Measurements from ENCODE around the gene ACTR5.
"Not testable (repeated sequence)": the region's sequence is repeated elsewhere in the genome, so short reads cannot be mapped to it uniquely, and the experiment has no call there.

Gene ACTR5

GRCh38 chr20:38805502-38805957 is 57.3 kb downstream of the ACTR5 start, which contains the start of gene PPP1R16B:
Gene PPP1R16B, plus strand, starts transcription at chr20:38805697. Its CDS starts 30,229 bp downstream, at chr20:38835926.
- DNase-seq (ENCODE audit: low read depth) = peak; percentile 70

GRCh38 chr20:38805958-38806854 is 57.9 kb downstream of the ACTR5 start:
- peak; percentile 31 for DNase-seq (ENCODE audit: low read depth)

- peak; percentile 13 for DNase-seq (ENCODE audit: low read depth)
Measured at GRCh38 chr20:38806855-38807655, 58.8 kb downstream of the ACTR5 start.

DNA sequence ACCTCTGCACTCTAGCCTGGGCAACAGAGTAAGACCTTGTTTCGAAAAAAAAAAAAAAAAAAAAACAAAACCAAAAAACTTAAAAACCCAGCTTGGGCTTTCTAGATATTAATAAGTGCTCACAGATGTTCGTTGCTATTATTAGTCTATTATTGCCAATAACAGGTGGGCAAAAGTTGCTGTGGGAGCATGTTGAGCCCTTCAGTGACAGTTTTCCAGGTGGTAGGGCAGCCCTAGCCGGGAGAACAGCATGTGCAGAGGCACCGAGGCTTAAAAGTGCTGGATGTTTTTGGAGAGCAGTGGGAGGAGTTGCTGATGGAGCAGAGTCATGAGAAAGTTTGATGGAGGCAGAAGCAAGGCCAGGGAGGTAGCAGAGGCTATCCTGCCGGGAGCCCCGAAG is 61.7 kb downstream of the ACTR5 start:
- DNase-seq (ENCODE audit: low read depth) = no peak

DNA sequence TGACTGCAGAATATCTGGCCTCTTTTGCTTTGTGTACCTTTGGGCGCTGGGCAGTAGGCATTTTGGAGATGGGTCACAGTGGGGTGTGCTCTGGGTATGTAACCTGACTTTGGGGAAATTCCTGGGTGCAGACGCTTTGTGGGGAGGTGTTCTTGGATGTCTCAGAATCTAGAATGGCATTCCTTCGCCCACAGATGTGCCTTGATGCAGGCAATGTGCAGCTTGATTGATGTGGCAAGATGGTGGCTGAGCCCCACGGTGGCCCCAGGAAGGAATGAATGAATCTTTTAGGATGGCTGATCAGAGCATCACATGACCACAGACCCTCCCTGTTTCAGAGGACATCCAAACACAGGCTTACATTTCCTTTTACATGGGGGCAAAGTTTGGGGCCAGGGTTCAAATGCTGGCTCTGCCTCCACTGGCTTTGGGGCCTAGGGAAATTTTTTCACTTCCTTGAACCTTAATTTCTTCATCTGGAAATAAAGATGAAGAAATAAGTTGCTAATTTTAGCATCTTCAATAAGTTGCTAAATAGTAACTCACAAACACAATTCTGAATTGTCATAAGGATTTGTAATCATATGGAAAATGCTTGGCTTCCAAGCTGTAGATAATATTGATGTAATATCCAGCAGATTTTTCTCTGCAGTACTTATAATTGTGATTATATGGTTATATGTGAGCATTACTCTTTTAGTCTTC is 62.8 kb downstream of the ACTR5 start:
- no peak for DNase-seq (ENCODE audit: low read depth)

DNA sequence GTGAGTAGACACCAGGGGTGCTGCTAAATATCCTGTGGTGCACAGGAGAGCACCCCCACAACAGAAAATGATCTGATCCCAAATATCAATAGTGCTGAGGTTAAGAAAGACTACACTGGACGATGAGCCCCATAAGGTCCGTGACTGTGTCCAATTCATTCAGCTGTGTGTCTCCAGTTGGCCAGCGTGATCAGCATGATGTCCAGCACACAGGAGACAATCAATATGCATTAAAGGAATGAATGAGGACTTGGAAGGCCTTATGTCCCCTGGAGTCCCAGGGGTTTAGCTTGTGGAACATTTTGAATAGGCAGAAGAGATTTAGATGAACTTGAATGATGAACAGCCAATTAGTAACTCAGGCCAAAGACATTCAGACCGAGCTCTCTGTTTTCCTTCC is 63.5 kb downstream of the ACTR5 start:
- no peak for DNase-seq (ENCODE audit: low read depth)

DNA sequence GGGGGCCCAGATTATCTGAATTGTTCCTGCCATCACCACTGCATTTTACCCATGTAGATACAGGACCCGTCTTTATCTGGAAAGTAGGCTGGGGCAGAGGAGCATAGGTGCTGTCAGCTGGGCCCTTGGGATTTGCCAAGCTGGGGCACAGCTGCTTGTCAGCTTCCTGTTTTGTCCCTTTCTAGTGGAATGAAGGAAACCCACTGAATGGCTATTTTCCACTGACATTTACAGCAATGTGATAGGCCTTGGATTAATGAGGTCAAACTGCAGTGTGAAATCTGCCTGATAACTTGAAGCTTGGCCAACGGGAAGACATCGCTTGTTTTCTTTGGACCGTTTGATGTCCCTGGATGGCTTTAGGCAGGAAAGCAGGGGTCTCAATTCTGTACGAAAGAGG is 63.9 kb downstream of the ACTR5 start:
- DNase-seq (ENCODE audit: low read depth) = no peak

- DNase-seq (ENCODE audit: low read depth) = no peak
Measured at GRCh38 chr20:38812709-38813573, 64.7 kb downstream of the ACTR5 start.

DNA sequence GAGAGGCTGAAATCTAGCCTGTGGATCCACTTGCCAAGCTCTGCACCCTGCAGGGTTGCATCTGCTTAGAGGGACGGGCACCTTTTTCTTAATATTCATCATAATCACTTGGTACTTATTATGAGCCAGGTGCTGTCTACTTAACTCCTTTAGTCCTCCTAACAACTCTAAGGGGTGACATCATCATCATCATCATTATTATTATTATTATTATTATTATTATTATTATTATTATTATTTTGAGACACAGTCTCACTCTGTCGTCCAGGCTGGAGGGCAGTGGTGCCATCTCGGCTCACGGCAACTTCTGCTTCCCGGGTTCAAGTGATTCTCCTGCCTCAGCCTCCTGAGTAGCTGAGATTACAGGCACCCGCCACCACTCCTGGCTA is 65.3 kb downstream of the ACTR5 start:
- not testable (repeated sequence) for DNase-seq (ENCODE audit: low read depth)

DNA sequence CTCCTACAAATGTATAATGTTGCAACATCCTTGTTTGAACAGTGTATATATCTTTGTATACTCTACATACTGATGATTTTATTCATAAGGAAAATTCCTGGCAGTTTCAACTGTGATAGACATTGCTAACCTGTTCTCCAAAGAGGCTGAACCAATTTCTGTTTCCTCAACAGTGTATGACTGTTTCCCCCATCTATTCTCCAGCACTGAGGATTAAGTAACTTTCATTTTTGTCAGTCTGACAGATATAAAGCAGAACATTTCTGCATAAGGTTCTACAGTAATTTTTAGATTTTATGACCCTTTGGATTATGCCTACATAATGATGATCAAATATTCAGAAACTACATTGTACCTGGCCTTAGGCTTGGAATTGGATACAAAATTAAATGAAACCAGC is 67.2 kb downstream of the ACTR5 start:
- DNase-seq (ENCODE audit: low read depth) = no peak

DNA sequence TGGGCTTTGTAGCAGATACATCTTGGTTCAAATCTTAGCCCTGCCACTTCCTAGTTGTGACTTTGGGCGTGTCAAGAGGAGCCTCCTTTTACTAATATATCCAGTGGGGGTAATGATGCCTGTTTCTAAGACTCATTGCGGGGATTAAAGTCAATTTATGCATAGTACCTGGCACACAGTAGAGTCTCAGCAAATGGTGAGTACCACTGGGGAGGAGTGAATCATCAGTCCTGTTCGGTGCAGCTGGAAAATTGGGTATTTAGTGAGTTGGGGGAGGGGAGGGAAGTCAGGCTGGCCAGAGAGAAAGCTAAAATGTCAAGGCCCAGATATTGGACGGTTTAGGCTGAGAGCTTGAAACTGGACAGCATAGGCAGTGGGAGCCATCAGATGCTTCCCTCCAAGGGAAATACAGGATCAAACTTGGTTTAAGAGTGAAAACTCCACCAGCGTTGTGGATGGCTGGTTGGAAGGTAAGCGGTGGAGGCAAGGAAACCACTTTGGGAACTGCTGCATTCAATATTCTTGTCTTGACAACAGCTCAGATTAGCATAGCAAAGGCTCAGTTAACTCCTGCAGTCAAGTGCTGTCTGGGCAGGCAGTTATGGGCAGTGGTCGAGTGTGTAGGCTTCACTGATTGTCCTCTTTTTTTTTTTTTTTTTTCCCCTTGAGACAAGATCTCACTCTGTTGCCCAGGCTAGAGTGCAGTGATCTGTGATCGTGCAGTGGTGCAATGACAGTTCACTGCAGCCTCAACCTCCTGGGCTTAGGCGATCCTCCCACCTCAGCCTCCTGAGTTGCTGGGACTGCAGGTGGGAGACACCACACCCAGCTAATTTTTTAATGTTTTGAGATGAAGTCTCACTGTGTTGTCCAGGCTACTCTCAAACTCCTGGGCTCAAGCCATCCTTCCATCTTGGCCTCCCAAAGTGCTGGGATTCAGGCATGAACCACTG is 70.1 kb downstream of the ACTR5 start:
- DNase-seq (ENCODE audit: low read depth) = no peak

All from activated T-cell treated with anti-CD3 and anti-CD28 coated beads for 1 hour (primary cell).